ENCODE data around the gene CYP4Z1. TPM values are rescaled to one million over a fixed set of nuclear protein-coding genes. Genes with fewer than 3 reads are reported as not detected.
"Not testable (repeated sequence)": the region's sequence is repeated elsewhere in the genome, so short reads cannot be mapped to it uniquely, and the experiment has no call there.

CYP4Z1 gene, protein sequence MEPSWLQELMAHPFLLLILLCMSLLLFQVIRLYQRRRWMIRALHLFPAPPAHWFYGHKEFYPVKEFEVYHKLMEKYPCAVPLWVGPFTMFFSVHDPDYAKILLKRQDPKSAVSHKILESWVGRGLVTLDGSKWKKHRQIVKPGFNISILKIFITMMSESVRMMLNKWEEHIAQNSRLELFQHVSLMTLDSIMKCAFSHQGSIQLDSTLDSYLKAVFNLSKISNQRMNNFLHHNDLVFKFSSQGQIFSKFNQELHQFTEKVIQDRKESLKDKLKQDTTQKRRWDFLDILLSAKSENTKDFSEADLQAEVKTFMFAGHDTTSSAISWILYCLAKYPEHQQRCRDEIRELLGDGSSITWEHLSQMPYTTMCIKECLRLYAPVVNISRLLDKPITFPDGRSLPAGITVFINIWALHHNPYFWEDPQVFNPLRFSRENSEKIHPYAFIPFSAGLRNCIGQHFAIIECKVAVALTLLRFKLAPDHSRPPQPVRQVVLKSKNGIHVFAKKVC
- polyA plus RNA-seq (2013, experiment 1 of 2; ENCODE audit: insufficient read length) = not detected
- not detected for polyA plus RNA-seq (2013, experiment 2 of 2; ENCODE audit: insufficient read length)

DNA sequence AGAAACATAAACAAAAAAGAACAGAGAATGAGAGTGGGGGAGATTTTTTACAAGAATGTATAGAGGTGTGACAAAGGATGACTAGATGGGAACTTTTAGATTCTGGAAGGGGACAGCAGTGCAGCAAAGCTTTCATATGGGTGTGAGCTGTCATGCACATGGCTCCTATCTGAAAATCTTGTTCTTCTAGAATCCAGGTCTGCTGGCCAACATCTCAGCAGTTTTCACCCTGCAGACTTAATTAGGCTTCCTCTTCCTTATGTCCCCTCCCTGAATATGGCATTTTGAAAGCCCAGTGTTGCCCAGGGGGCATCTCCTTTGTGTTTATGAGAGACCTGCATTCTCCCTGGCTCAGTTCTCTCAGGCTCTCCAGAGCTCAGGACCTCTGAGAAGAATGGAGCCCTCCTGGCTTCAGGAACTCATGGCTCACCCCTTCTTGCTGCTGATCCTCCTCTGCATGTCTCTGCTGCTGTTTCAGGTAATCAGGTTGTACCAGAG lies at the start of gene CYP4Z1:
CYP4Z1 (plus strand) TSS at position 135 of the 498 bp plus-strand sequence; CDS start at position 395, 260 bp downstream.
- DNase-seq = no peak

DNA sequence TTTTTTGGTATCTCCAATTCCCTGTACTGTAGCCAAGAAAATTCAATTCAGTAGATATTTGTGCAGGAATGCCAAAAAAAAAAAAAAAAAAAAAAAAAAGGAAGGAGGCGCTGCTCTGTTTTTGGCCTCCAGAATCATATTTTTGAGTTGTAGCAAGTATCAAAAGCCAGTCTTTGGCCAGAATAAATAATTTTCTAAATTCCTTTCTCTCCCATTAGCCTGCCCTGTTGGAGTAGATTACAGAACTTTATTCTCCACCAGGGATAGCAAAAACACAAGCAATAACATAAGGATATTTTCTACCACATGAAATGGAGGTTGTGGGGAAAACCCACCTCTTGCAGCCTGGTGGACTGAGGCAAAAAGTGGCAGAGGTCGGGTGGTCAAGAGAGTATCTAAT lies 46.0 kb upstream of the CYP4Z1 start:
- no peak for DNase-seq

DNA sequence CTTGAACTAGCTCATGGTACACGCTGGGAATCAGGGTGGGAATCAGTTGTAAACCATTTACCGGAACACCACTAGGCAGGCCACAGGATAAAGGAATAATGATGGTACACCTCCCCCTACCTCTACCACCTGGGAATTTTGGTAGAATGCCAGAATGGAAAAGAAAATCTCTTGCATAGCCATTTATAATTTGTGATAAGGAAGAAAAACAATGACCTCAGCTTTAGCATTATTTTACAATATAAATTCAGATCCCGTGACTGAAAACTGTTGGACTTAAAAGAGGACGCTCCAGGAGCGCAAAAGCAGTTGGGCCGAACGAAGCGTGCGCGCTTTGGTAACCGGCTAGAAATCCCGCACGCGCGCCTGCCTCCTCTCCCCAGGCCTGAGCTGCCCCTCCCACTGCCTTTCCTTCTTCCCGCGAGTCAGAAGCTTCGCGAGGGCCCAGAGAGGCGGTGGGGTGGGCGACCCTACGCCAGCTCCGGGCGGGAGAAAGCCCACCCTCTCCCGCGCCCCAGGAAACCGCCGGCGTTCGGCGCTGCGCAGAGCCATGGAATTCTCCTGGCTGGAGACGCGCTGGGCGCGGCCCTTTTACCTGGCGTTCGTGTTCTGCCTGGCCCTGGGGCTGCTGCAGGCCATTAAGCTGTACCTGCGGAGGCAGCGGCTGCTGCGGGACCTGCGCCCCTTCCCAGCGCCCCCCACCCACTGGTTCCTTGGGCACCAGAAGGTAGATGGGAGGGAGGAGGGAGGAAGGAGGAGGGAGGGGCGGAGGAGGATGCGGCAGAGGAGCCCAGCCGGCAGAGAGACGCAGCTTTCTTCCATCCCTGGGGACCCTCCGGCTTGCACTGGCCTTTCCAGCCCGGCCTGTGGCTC lies 43.5 kb upstream of the CYP4Z1 start, which contains the start of gene CYP4X1:
CYP4X1 (plus strand) TSS at position 402 of the 873 bp plus-strand sequence; CDS start at position 551, 149 bp downstream.
- DNase-seq = no peak

DNA sequence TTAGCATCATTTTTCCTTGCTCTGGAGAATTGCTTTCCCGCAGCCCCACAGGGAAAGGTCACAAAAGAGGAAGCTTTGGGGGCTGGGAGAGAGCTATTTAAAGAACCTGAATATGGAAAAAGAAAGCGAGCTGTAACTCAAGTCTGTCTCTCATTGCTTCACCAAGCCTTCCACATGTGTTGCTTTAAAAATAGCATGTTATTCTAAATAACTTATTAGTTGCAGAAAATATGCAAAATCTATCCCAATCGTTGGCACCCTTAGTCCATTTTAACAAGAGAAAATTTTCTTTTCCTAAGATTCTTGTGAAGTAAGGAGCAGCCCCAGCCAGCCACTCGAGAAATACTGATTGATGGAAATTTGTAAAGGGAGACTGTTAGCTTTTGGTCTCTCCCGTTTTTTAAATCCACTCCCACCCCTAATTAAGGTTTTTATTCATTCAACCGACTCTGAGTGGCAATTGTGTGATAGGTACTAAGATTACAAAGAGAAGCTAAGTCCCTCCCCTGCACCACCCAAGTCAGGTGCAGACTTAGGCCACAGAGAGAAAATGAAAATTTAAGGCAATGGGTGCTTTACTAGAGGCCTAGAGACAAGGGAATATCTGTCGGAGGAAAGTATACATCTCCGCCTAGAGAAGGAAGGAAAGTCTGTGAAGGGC lies 42.8 kb upstream of the CYP4Z1 start:
- DNase-seq = no peak

DNA sequence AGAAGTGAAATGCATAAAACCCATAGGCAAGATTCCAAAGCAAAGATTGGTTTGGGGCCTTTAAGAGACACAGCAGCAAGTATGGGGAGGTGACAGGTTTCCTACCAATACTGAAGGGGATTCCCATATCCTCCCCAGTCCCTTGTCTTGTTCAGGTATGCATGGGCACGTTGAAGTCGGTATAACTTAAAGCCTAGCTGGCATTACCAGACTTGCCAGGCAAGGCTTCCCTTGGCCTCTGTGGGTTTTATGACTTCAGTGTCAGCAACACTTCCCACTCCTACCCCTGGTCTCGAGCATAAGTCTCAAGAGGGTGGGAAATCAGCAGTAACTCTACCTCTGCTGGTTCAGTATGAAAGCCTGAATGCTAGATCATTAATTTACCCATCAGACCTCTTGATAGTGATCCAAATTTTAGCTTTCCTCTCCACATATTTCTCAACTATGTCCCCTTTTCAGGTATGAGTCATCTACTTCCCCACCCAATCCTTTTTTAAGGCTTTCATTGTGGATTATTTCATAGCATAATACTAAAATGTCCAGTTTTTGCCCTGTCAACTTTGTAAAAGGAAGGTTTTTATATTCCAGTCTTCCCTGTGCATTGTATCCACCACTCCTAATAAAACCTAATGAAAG lies 36.7 kb upstream of the CYP4Z1 start:
- no peak for DNase-seq

DNA sequence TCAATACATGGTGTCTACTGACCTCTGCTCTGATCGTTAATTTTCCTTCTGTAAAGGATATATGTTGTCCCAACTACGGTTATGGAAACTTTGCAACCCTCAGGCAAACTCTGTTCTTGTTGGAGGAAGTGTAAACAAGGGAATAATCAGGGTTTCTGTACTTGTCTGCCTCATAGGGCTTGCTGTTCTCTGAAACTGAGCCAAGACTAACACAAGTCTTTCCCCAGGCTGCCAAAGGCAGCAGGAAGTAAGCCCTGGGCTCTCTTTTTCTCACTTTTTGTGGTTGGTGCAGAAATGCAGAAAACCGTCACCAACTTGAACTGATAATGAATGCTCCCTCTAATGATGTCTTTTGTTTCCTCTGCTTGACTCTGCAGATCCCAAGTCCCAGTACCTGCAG lies 36.0 kb upstream of the CYP4Z1 start:
- peak; percentile 62 for DNase-seq

DNA sequence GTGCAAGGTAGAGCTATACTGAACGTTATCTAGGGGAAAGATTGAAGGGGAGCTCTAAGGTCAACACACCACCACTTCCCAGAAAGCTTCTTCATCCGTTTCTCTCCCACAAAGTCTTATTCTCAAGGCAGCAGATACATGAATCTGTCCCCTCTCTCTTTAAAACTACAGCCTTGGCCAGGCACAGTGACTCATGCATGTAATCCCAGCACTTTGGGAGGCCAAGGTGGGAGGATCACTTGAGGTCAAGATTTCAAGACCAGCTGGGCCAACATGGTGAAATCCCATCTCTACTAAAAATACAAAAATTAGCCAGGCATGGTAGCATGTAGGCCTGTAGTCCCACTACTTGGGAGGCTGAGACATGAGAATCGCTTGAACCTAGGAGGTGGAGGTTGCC lies 35.4 kb upstream of the CYP4Z1 start:
- no peak for DNase-seq

DNA sequence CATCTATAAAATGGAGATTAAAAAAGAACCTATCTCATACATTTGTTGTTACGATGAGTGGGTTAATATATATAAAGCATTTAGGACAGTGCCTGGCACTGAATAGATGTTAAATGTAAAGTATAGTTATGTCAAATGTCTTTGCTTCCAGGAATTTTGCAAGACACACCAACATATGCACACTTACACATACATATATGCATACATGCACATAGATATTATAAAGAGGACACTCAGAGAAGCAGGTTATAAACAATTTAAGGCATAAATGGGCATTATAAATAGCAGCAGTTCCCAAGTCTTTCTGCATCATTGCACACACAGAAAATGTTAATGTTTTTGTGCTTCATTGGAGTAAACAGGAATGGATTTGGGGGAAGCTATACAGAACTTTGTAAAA lies 30.3 kb upstream of the CYP4Z1 start:
- no peak for DNase-seq

DNA sequence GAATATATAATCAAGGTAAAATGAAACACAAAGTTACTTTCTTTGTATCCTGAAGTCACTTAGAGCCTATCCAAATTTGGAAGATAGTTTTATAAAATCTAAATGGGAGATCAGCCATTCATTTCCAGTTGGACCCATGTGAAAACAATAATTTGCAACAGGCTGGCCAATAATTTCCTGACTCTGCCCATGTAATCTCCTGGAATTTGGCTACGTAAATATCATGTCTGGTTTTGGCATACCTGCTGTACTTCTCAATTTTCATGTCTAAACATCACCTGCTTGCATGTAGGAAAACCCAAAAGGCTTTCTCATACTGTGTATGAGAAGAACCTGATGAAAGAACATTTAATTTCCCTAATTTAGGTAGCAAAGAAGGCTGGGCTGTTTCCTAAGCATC lies 7.7 kb upstream of the CYP4Z1 start:
- no peak for DNase-seq

DNA sequence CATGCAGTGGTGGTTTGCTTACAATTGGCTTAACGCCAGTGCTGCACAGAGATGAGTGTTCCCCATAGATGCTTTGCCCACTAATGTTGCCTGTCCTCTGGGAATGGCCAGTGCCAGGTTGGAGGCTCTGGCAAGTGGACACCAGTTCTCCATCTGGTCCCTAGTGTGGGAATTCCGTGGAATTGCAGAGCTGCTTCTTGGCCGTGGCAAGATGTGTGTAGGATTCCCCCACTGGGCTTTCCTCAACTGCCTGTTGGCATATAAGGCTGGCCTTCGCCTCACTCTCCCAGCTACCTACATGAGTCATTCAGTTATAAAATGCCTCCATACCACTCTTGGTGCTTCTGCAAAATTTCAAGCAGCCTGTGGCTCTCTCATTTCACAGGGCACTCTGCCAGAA lies 2.0 kb downstream of the CYP4Z1 start:
- not testable (repeated sequence) for DNase-seq

DNA sequence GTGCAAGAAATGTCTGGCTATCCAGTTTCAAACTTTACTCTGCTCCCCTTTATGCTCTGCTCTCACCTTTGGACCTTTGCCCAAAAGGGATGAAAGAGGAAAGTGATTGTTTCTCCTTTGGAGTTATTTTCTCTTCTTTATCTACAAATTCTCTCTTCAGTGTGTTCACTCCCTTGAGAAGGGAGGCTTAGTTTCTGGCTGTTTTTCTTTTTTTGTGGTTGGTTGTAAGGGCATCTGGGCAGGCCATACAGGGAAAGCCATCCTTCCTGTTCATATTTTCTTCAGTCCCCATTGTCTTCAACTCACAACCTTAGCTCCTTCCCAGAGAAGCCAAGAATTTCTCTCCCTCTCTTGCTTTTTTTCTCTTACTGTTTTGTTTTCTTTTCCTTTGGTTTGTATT lies 2.5 kb downstream of the CYP4Z1 start:
- DNase-seq = not testable (repeated sequence)

DNA sequence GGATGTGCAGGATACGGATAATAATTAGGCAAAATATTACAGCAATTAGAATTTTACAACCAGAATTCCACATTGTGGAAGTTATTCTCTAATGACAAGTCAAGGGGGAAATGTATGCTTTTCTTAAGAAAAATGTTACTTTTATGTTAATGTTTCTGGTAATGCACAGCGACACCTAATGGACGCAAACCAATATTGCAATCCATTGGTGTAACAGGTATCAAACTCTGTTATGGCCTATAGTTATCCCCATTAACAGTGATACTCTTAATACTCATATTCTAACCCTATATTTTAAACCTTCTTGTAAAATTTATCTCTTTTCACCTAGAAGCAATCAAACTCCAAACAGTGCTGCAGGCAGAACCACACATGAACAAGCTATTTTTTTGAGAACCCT lies 22.3 kb downstream of the CYP4Z1 start:
- peak; percentile 17 for DNase-seq

DNA sequence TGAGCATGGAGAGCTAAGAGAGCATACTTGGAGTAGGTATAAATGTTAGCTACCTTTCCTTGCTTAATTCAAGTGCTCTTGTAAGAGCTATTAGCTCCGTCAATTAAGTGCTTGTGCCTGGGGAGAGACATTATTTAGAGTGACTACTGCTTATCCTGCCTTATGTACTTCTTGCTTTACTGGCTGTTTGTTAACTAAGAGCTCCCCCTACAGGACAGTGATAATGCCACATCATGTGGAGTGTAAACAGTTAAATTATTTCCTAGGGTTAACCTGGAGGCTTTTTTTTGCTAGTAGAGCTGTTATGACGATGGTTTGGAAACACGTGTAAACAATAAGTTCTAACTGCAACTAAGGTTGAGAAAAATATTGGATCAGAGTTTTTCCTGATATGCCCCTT lies 24.4 kb downstream of the CYP4Z1 start:
- DNase-seq = not testable (repeated sequence)

DNA sequence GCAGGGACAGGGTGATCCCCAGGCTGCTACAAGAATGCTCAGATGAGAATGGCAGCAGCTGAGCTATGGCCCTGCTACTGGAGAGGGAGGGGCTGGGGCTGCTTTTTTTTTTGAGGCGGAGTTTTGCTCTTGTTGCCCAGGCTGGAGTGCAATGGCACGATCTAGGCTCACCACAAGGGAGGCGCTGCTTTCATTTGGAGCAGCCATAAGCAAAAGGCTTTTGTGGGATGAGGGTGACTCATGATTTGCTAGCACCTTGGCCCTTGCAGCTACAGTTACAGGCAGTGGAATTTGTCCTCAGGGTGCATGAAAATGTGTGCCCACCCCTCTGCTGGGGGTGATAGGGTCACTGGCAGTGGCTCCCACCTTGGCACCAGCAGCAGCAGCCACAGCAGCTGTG lies 37.8 kb downstream of the CYP4Z1 start:
- no peak for DNase-seq

DNA sequence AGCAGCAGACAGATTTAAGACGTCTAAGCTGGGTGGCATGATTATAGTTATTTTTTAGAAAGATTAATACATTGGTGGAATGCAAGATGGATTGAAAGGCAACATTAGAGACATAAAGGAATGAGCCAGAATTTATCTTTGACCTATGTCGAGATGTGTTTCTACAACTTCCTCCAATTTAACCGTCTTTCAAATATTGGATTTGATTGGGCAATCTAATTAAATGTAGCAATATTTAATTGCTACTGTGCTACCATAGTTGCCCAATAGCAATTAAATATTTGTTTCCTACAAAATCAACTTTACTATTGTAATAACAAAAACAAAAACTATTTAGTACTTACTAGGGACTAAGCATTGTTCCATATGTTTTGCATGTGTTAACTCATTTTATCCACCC lies 39.8 kb downstream of the CYP4Z1 start:
- DNase-seq = no peak

DNA sequence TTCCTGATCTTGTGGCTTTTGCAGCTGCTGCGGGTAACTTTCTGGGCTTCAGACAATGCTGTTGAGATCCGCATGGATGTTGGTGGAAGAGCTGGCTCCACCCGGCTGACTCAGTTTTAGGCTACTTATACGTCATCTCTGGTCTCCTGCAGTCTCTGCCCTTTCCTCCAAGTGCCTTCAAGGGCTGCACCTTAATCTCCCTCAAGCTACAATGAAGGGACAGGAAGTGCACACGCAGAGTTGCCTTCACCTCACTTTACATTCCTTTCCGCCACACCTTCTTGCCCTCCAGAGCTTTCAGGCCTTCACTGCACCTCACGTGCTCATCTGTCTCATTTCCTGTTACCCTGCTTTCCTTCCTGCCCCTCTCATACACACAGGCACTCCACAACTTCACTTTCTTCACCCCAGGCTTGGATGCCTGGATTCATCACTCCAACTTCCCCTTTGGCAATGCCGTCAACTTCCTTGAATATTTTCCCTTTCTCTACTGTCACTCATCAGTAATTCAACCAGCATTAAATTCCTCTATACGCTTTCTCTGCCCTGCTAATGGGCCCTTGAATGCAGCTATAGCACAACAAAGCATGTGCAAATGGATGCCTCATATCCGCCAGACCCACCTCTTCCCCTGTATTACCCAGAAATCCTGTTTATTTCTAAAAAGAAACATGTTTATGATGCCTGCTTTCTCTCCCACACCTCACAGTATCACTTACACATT lies 41.0 kb downstream of the CYP4Z1 start:
- DNase-seq = peak; percentile 2

DNA sequence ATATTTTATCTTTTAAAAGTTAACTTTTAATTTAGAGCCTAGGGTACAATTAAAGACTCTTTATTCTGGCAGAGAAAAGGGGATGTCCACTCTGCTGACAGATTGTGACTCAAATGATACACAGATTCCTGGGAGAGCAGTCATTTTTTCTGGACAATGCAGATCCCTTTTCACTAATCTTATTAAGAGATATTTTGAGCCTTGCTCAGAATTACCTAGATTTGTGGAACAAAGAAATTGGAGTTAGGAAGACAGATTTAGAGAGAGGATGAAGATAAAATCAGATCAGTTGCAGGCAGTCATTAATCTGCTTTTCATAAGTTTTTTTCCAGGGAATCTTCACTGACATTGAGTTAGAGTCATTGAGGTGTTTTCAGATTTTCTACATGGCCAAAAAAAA lies 42.5 kb downstream of the CYP4Z1 start:
- peak; percentile 1 for DNase-seq

DNA sequence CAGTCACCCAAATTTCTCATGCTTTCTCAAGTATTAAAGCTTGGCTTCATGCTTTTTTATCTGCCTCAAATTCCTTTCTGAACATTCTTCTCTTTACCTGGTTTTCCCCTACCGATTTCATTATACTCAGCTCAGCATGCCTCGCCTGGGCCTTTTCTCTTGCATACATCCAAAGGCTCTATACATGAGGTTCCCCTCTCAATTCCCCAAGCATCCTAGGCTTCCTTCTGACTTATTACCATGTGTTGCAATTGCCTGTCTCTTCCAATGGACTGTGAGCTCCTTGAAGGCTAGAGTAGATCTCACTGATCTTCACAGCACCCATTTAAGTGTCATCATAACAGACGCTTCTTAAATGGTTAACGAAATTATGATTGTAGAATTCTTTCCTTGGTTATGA lies 46.1 kb downstream of the CYP4Z1 start:
- DNase-seq = no peak

DNA sequence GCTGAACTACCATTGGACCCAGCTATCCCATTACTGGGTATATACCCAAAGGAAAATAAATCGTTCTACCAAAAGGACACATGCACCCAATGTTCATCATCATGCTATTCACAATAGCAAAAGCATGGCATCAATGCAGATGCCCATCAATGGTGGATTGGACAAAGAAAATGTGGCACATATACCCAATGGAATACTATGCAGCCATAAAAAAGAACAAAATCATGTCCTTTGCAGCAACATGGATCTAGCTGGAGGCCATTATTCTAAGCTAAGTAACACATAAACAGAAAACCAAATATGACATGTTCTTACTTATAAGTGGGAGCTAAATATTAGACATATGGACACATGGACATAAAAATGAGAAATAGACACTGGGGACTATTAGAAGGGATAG lies 54.0 kb downstream of the CYP4Z1 start:
- not testable (repeated sequence) for DNase-seq

DNA sequence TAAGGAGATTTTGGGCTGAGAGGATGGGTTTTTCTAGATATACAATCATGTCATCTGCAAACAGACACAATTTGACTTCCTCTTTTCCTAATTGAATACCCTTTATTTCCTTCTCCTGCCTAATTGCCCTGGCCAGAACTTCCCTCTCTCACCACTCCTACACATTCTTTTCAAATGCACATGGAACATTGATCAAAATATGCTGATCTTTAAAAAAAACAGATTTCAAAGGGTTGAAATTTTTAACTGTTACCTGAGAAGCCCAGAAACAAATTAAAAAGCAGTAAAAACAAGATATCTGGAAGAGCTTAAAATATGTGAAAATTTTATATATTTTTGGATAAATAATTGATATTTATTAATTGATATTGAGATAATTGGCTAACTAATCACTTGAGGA lies 57.8 kb downstream of the CYP4Z1 start:
- not testable (repeated sequence) for DNase-seq

DNA sequence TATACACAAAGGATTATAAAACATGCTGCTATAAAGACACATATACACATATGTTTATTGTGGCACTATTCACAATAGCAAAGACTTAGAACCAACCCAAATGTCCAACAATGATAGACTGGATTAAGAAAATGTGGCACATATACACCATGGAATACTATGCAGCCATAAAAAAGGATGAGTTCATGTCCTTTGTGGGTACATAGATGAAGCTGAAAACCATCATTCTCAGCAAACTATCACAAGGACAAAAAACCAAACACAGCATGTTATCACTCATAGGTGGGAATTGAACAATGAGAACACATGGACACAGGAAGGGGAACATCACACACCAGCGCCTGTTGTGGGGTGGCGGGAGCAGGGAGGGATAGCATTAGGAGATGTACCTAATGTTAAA lies 60.0 kb downstream of the CYP4Z1 start:
- not testable (repeated sequence) for DNase-seq
